ENCODE data around the gene UNC79. TPM values are rescaled to one million over a fixed set of nuclear protein-coding genes. Genes with fewer than 3 reads are reported as not detected.

UNC79 gene
- total and polyA plus RNA-seq, 2 experiments from 2014 or later = 0.15 to 0.20 TPM

DNA sequence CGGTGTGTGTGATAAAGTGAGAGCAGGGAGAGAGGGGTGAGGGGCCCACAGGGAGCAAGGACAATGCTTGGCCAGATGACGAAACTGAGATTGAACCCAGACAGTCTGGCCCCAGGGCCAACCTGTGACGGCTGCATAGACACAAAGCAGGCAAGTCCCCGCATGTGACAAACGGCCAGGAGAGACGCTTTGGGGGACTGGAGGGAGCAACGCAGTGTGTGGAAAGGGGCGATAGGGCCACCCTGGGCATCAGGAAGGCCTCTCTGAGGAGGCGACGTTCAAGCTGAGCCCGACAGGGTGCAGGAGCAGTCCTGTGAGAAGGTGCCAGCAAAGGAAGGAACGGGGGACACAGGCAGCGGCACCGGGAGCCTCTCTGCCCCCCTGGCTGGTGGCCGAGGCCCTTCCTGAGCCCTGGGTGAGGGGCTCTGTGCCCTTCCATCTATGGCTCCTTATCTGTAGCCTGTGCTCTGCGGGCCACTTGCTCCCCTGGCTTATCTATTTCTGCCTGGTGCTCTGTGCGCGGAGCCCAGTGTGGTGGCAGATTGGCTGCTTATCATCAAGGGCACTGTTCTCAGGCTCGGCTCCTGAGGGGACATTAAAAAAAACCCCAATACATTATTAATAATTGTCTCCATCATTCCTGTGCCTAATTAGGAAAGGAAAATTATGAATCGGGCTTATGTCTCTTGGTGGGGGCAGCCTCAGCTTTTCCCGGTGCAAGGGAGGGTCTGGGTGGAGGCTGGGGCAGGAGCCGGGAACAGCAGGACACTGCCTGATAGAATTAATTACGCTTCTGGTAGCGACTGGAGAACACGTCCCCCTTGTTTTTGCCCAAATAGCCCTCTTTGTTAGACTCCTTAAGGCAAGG is 317.7 kb downstream of the UNC79 start:
- Histone ChIP-seq H3K36me3 (replicated peaks; ENCODE audit: insufficient read depth, low read depth) (no peaks in the 10 kb centered on the region), H3K4me3 (no peak overlapping the region), H3K4me1 (ENCODE audit: insufficient read depth) (peaks cover 9% of the 10 kb centered on the region), H3K4me2 (no peak overlapping the region), H3K27me3 (no peaks in the 10 kb centered on the region), H3K79me2 (no peaks in the 10 kb centered on the region), H2AFZ (no peak overlapping the region), H3K27ac (no peak overlapping the region), H4K20me1 (ENCODE audit: insufficient read depth, poor library complexity, severe bottlenecking) (no peaks in the 10 kb centered on the region), H3K9me2 (replicated peaks; ENCODE audit: insufficient read depth) (no peaks in the 10 kb centered on the region), H3K9me3 (ENCODE audit: low read depth) (no peaks in the 10 kb centered on the region)
- TF ChIP-seq, protein P1, sequence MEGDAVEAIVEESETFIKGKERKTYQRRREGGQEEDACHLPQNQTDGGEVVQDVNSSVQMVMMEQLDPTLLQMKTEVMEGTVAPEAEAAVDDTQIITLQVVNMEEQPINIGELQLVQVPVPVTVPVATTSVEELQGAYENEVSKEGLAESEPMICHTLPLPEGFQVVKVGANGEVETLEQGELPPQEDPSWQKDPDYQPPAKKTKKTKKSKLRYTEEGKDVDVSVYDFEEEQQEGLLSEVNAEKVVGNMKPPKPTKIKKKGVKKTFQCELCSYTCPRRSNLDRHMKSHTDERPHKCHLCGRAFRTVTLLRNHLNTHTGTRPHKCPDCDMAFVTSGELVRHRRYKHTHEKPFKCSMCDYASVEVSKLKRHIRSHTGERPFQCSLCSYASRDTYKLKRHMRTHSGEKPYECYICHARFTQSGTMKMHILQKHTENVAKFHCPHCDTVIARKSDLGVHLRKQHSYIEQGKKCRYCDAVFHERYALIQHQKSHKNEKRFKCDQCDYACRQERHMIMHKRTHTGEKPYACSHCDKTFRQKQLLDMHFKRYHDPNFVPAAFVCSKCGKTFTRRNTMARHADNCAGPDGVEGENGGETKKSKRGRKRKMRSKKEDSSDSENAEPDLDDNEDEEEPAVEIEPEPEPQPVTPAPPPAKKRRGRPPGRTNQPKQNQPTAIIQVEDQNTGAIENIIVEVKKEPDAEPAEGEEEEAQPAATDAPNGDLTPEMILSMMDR (IDR thresholded peaks at IDR 0.05; ENCODE audit: poor library complexity) = no peak
- TF ChIP-seq EZH2 (IDR thresholded peaks at IDR 0.05; ENCODE audit: borderline replicate concordance) (no peak), EZH2phosphoT487 (IDR thresholded peaks at IDR 0.05; ENCODE audit: low read depth, severe bottlenecking, unreplicated experiment) (no peak)
- DNase-seq (ENCODE audit: low spot score) = no peak
- 61% methylated on average over 25 of the region's 25 CpGs for WGBS (ENCODE audit: low lambda C conversion rate, missing lambda C conversion rate)

DNA sequence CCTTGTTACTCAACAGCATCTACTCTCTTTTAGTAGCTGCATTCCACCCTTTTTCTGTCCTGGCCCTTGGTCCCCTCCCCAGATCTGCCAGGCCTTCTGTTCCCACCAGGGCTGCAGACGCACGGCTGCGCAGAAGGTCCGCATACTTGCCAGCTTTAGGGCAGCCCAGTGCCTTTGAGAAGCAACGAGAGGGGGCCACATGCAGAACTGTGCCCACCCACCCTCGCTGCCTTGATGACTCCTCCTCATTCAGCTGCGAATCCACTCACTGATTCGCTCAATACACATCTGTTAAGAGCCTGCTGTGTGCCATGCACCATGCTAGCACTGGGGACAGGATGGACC is 318.3 kb downstream of the UNC79 start:
- H3K4me3 ChIP-seq = no peak overlapping the region
- H3K27me3 ChIP-seq = no peaks in the 10 kb centered on the region
- WGBS (ENCODE audit: low lambda C conversion rate, missing lambda C conversion rate) = 95% methylated on average over 8 of the region's 8 CpGs
- H2AFZ ChIP-seq = no peak overlapping the region
- peaks cover 9% of the 10 kb centered on the region for H3K4me1 ChIP-seq (ENCODE audit: insufficient read depth)
- H3K36me3 ChIP-seq (replicated peaks; ENCODE audit: insufficient read depth, low read depth) = no peaks in the 10 kb centered on the region
- H3K79me2 ChIP-seq = no peaks in the 10 kb centered on the region
- H3K4me2 ChIP-seq = no peak overlapping the region
- no peak for DNase-seq (ENCODE audit: low spot score)
- no peaks in the 10 kb centered on the region for H3K9me3 ChIP-seq (ENCODE audit: low read depth)
- TF ChIP-seq EZH2 (IDR thresholded peaks at IDR 0.05; ENCODE audit: borderline replicate concordance) (no peak), EZH2phosphoT487 (IDR thresholded peaks at IDR 0.05; ENCODE audit: low read depth, severe bottlenecking, unreplicated experiment) (no peak)
- TF ChIP-seq, protein P1 (IDR thresholded peaks at IDR 0.05; ENCODE audit: poor library complexity) = no peak
- H3K27ac ChIP-seq = no peak overlapping the region
- H4K20me1 ChIP-seq (ENCODE audit: insufficient read depth, poor library complexity, severe bottlenecking) = no peaks in the 10 kb centered on the region
- H3K9me2 ChIP-seq (replicated peaks; ENCODE audit: insufficient read depth) = no peaks in the 10 kb centered on the region

DNA sequence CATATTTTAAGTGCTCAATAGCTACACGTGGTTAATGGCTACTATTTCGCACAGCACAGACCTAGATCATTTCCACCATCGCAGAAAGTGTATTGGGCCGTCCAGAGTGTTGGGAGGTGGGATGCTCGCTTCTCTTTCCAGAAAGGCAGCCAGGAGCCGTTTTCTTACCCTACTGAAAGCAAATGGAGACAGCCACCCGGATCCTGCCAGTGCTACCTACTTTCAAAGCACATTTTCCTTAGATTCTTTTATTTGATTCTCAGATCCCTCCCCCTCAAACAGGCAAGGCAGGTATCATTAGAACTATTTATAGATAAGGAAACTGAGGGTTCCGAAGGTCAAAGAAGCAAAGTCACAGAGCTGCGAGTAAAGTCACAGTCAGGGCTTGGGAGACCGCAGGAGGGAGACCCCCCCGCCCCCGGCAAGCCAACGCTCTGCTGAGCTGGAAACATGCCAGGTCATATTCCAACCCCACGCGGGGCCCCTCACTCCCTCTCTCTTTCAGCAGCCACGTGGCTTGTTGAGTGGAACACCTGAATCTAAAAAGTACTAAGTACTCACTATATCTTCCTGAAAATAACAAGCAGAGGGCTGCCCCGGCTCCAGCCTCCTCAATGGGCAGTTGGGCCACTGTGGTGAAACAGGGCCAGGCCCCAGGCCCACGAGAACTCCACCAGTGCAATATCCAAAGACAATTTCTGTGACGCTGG is 321.4 kb downstream of the UNC79 start:
- WGBS (ENCODE audit: low lambda C conversion rate, missing lambda C conversion rate) = 68% methylated on average over 19 of the region's 19 CpGs
- no peak overlapping the region for H3K27ac ChIP-seq
- no peaks in the 10 kb centered on the region for H3K79me2 ChIP-seq
- H2AFZ ChIP-seq = no peak overlapping the region
- peaks cover 9% of the 10 kb centered on the region for H3K4me1 ChIP-seq (ENCODE audit: insufficient read depth)
- H3K9me3 ChIP-seq (ENCODE audit: low read depth) = no peaks in the 10 kb centered on the region
- TF ChIP-seq, protein P1 (IDR thresholded peaks at IDR 0.05; ENCODE audit: poor library complexity) = no peak
- no peaks in the 10 kb centered on the region for H3K9me2 ChIP-seq (replicated peaks; ENCODE audit: insufficient read depth)
- peak overlapping the region; percentile 10 for H3K4me2 ChIP-seq
- no peaks in the 10 kb centered on the region for H3K36me3 ChIP-seq (replicated peaks; ENCODE audit: insufficient read depth, low read depth)
- no peak for DNase-seq (ENCODE audit: low spot score)
- no peaks in the 10 kb centered on the region for H3K27me3 ChIP-seq
- no peaks in the 10 kb centered on the region for H4K20me1 ChIP-seq (ENCODE audit: insufficient read depth, poor library complexity, severe bottlenecking)
- no peak overlapping the region for H3K4me3 ChIP-seq
